ENCODE measurements around the gene DDX53.

The DDX53 gene

DNA sequence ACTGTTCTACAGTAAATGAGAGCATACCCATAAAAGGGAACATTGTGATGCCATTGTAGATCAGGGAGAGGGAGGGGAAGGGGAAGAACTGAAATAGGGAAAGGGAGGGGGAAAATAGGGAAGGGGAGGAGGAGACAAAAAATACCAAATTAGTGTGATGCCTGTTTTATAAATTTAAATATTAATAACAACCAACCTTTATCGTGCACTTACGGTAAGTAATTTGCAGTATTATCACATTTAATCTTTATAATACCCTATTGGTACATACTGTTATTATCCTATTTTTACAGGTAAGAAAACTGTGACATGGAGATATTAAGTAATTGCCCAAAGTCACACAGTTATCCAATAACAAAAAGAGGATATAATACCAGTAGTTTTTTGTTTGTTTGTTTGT, 41.5 kb upstream of the DDX53 start:
- H3K9me2 ChIP-seq (replicated peaks; ENCODE audit: low read depth, low read length), result no peaks in the 10 kb centered on the region

DNA sequence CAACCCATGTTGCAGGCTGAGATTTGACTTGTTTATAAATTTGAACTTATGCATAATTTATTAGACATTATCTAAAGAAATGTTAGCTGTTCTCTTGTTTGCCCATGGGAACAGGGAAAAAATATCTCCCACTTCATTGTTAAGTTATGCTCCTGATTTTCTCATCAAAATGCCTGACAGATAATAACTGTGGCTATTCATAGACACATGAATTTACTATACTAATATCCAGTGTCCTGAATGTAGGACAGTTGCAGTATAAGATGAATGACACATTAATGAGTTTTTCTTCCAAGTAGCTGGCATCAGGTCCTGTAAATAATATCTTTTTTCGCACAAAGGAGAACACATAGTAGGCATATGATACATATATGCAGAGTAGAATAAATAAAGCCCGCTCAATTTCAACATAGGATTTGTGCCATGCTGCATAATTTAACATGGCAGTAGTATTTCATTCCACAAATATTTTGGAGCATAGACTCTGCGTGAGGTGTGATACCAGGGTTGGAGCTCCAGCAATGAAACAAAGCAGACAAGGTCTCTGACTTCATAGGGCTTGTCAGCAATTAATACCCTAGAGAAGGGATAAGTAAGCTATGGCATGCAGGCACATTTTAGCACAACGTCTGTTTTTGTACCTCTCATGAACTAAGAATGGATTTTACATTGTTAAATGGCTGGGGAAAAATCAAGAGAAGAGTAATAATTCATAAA, 40.4 kb upstream of the DDX53 start:
- no peaks in the 10 kb centered on the region for H4K20me1 ChIP-seq (ENCODE audit: insufficient read depth, low read length, poor library complexity, severe bottlenecking)
- TF ChIP-seq, protein P1, sequence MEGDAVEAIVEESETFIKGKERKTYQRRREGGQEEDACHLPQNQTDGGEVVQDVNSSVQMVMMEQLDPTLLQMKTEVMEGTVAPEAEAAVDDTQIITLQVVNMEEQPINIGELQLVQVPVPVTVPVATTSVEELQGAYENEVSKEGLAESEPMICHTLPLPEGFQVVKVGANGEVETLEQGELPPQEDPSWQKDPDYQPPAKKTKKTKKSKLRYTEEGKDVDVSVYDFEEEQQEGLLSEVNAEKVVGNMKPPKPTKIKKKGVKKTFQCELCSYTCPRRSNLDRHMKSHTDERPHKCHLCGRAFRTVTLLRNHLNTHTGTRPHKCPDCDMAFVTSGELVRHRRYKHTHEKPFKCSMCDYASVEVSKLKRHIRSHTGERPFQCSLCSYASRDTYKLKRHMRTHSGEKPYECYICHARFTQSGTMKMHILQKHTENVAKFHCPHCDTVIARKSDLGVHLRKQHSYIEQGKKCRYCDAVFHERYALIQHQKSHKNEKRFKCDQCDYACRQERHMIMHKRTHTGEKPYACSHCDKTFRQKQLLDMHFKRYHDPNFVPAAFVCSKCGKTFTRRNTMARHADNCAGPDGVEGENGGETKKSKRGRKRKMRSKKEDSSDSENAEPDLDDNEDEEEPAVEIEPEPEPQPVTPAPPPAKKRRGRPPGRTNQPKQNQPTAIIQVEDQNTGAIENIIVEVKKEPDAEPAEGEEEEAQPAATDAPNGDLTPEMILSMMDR (conservative IDR thresholded peaks at IDR 0.05; ENCODE audit: low read length), result no peak
- TF ChIP-seq EZH2phosphoT487 (IDR thresholded peaks at IDR 0.05; ENCODE audit: borderline replicate concordance), result no peak
- H3K4me3 ChIP-seq (ENCODE audit: low read length, poor library complexity, severe bottlenecking), result no peak overlapping the region
- no peaks in the 10 kb centered on the region for H3K79me2 ChIP-seq (ENCODE audit: insufficient read depth, low read length)
- no peaks in the 10 kb centered on the region for H3K27me3 ChIP-seq (ENCODE audit: insufficient read depth, low read length, poor library complexity, severe bottlenecking)
- no peak overlapping the region for H3K4me2 ChIP-seq (ENCODE audit: low read depth, low read length, poor library complexity, severe bottlenecking)
- no peaks in the 10 kb centered on the region for H3K4me1 ChIP-seq (ENCODE audit: insufficient read depth, low read length, poor library complexity, severe bottlenecking)
- H3F3A ChIP-seq (ENCODE audit: low read depth), result no peaks in the 10 kb centered on the region
- H3K36me3 ChIP-seq (ENCODE audit: insufficient read depth, low read length), result no peaks in the 10 kb centered on the region
- H3K9ac ChIP-seq (ENCODE audit: low read depth, low read length, poor library complexity, severe bottlenecking), result no peak overlapping the region
- H3K9me2 ChIP-seq (replicated peaks; ENCODE audit: low read depth, low read length), result no peaks in the 10 kb centered on the region
- no peaks in the 10 kb centered on the region for H3K9me3 ChIP-seq (ENCODE audit: insufficient read depth, low read depth, low read length)
- H2AFZ ChIP-seq (ENCODE audit: low read length), result no peak overlapping the region

More for the DNA sequence above, 41.5 kb upstream of the DDX53 start:
- no peaks in the 10 kb centered on the region for H3K27me3 ChIP-seq (ENCODE audit: insufficient read depth, low read length, poor library complexity, severe bottlenecking)
- no peaks in the 10 kb centered on the region for H4K20me1 ChIP-seq (ENCODE audit: insufficient read depth, low read length, poor library complexity, severe bottlenecking)
- no peaks in the 10 kb centered on the region for H3K9me3 ChIP-seq (ENCODE audit: insufficient read depth, low read depth, low read length)
- no peaks in the 10 kb centered on the region for H3K4me1 ChIP-seq (ENCODE audit: insufficient read depth, low read length, poor library complexity, severe bottlenecking)
- no peak for TF ChIP-seq EZH2phosphoT487 (IDR thresholded peaks at IDR 0.05; ENCODE audit: borderline replicate concordance)
- TF ChIP-seq, protein P1 (conservative IDR thresholded peaks at IDR 0.05; ENCODE audit: low read length), result no peak
- no peaks in the 10 kb centered on the region for H3F3A ChIP-seq (ENCODE audit: low read depth)
- H3K36me3 ChIP-seq (ENCODE audit: insufficient read depth, low read length), result no peaks in the 10 kb centered on the region
- no peak overlapping the region for H3K9ac ChIP-seq (ENCODE audit: low read depth, low read length, poor library complexity, severe bottlenecking)
- H3K79me2 ChIP-seq (ENCODE audit: insufficient read depth, low read length), result no peaks in the 10 kb centered on the region
- no peak overlapping the region for H3K4me3 ChIP-seq (ENCODE audit: low read length, poor library complexity, severe bottlenecking)
- H3K4me2 ChIP-seq (ENCODE audit: low read depth, low read length, poor library complexity, severe bottlenecking), result no peak overlapping the region
- no peak overlapping the region for H2AFZ ChIP-seq (ENCODE audit: low read length)

DNA sequence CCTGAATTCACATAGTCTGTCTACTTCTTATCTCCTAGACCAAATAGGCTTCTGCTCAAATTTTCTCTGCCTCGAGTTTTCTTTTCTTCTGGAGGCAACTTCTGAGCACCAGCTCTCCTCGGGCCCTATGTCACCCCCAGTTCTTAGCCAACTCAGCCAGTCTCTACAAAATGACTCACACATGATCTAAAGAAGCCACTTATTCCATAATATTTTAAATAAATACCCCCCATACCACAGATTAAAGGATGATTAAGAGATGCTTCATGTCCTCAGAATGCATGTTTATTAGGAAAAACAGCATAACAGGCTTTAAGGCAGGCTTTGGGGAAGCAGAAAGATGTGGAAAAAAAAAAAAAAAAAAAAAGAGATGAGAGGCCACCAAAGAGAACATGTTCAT, 36.6 kb upstream of the DDX53 start:
- no peaks in the 10 kb centered on the region for H3K36me3 ChIP-seq (ENCODE audit: insufficient read depth, low read length)
- H3F3A ChIP-seq (ENCODE audit: low read depth), result no peaks in the 10 kb centered on the region
- no peaks in the 10 kb centered on the region for H3K9me2 ChIP-seq (replicated peaks; ENCODE audit: low read depth, low read length)
- no peak for TF ChIP-seq EZH2phosphoT487 (IDR thresholded peaks at IDR 0.05; ENCODE audit: borderline replicate concordance)
- TF ChIP-seq, protein P1 (conservative IDR thresholded peaks at IDR 0.05; ENCODE audit: low read length), result no peak
- H3K4me1 ChIP-seq (ENCODE audit: insufficient read depth, low read length, poor library complexity, severe bottlenecking), result no peaks in the 10 kb centered on the region
- no peaks in the 10 kb centered on the region for H3K79me2 ChIP-seq (ENCODE audit: insufficient read depth, low read length)
- H2AFZ ChIP-seq (ENCODE audit: low read length), result no peak overlapping the region
- H3K9me3 ChIP-seq (ENCODE audit: insufficient read depth, low read depth, low read length), result no peaks in the 10 kb centered on the region
- no peaks in the 10 kb centered on the region for H4K20me1 ChIP-seq (ENCODE audit: insufficient read depth, low read length, poor library complexity, severe bottlenecking)
- H3K4me3 ChIP-seq (ENCODE audit: low read length, poor library complexity, severe bottlenecking), result no peak overlapping the region
- no peak overlapping the region for H3K4me2 ChIP-seq (ENCODE audit: low read depth, low read length, poor library complexity, severe bottlenecking)
- H3K27me3 ChIP-seq (ENCODE audit: insufficient read depth, low read length, poor library complexity, severe bottlenecking), result no peaks in the 10 kb centered on the region
- no peak overlapping the region for H3K9ac ChIP-seq (ENCODE audit: low read depth, low read length, poor library complexity, severe bottlenecking)
